ENCODE data around the gene SLC15A1.

GRCh38 chr13:98741741-98742435, 10.6 kb downstream of the SLC15A1 start:
- TF ChIP-seq, protein P1, sequence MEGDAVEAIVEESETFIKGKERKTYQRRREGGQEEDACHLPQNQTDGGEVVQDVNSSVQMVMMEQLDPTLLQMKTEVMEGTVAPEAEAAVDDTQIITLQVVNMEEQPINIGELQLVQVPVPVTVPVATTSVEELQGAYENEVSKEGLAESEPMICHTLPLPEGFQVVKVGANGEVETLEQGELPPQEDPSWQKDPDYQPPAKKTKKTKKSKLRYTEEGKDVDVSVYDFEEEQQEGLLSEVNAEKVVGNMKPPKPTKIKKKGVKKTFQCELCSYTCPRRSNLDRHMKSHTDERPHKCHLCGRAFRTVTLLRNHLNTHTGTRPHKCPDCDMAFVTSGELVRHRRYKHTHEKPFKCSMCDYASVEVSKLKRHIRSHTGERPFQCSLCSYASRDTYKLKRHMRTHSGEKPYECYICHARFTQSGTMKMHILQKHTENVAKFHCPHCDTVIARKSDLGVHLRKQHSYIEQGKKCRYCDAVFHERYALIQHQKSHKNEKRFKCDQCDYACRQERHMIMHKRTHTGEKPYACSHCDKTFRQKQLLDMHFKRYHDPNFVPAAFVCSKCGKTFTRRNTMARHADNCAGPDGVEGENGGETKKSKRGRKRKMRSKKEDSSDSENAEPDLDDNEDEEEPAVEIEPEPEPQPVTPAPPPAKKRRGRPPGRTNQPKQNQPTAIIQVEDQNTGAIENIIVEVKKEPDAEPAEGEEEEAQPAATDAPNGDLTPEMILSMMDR (IDR thresholded peaks at IDR 0.05): no peak
- TF ChIP-seq POLR2A (IDR thresholded peaks at IDR 0.05): no peak

Measured in esophagus squamous epithelium (tissue), 4 donors.